ENCODE data around the gene TPSB2. TPM values are rescaled to one million over a fixed set of nuclear protein-coding genes. Genes with fewer than 3 reads are reported as not detected.
"Not testable (repeated sequence)": the region's sequence is repeated elsewhere in the genome, so short reads cannot be mapped to it uniquely, and the experiment has no call there.

The TPSB2 gene
- total and polyA plus RNA-seq, 9 of the 15 experiments (the other 6 are each of a cell fraction or from before 2014, with no cell fraction given): 0.18 TPM; not detected in 8

DNA sequence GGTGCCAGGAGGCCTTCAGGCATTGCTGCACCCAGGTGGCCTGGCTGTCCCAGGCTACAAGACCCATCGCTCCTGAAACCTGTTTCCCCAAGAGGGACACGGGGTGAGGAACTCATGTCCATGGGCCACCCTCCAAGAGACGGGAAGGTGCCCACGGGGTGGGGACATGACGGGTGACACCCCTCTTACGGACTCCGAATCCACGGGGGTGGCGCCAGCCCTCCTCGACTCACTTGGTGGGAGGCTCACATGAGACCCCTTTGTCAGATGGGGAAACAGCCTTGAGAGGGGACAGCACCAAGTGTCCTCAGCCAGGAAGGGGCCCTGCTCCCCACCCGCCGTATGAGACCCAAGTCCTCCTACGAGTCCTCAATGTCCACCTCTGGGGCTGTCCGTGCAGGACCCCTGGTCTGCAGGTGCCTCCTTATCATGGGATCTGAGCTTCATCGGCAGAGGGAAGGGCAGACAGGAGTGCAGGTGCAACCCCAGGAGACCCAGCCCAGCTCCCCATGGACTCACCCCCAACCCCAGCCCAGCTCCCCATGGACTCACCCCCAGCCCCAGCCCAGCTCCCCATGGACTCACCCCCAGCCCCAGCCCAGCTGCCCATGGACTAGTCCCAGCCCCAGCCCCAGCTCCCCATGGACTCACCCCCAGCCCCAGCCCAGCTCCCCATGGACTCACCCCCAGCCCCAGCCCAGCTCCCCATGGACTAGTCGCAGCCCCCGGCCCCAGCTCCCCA lies 658 bp upstream of the TPSB2 start:
- H3K9me1 ChIP-seq (ENCODE audit: control insufficient read depth, insufficient read depth, low read length); FAIRE-seq; H4K20me1 ChIP-seq (replicated peaks; ENCODE audit: control insufficient read depth, insufficient read depth, low read length); H3K36me3 ChIP-seq (ENCODE audit: control insufficient read depth, insufficient read depth, low read length); CTCF ChIA-PET (ENCODE audit: low intra/inter-chr PET ratio); H3K27ac ChIP-seq (ENCODE audit: extremely low read depth, low read depth, low read length); ATAC-seq; DNase-seq (ENCODE audit: extremely low read depth in 1 of 4, low spot score in 3 of 4); BruUV-seq (replicated peaks); H3K9ac ChIP-seq (ENCODE audit: insufficient read depth in 1 of 2, low read depth in 2 of 2, low read length in 2 of 2); H2AFZ ChIP-seq (ENCODE audit: low read depth, low read length); H3K4me1 ChIP-seq (replicated peaks in 1 of 2; ENCODE audit: control insufficient read depth in 2 of 2, insufficient read depth in 2 of 2, low read length in 2 of 2); H3K79me2 ChIP-seq (ENCODE audit: control insufficient read depth, insufficient read depth, low read length); H3K4me2 ChIP-seq (ENCODE audit: insufficient read depth, low read length); H3K27me3 ChIP-seq (ENCODE audit: control insufficient read depth in 2 of 2, insufficient read depth in 2 of 2, low read length in 2 of 2); H3K9me3 ChIP-seq (replicated peaks; ENCODE audit: control insufficient read depth, insufficient read depth, low read depth, low read length); intact Hi-C loops (cut with micrococcal nuclease); H3K4me3 ChIP-seq; in situ Hi-C loops (cut with MboI); POLR2A ChIA-PET: not testable (repeated sequence)
- WGBS (ENCODE audit: insufficient coverage, low coverage, missing lambda C conversion rate): 2% methylated on average over 11 of the region's 17 CpGs

DNA sequence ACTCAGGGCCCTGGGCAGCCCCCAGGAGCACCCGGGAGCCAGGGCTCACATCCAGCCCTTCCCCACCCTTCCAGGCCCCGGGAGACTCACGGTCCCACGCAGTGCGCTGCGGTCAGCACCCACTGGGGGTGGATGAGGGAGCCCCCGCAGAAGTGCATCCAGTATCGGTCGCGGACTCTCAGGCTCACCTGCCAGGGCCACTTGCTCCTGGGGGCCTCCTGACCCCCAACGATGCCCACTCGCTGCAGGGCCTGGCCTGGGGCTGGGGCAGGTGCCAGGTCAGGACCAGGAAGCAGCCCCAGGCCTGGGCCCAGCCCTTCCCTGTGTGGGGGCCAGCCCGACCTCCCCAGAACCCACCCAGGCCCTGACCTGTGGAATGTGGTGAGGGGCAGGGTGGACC lies 508 bp downstream of the TPSB2 start:
- H3K9me3 ChIP-seq (replicated peaks; ENCODE audit: control insufficient read depth, insufficient read depth, low read depth, low read length); H3K4me2 ChIP-seq (ENCODE audit: insufficient read depth, low read length); H3K9ac ChIP-seq (ENCODE audit: insufficient read depth in 1 of 2, low read depth in 2 of 2, low read length in 2 of 2); DNase-seq (ENCODE audit: extremely low read depth in 1 of 4, low spot score in 3 of 4); BruUV-seq (replicated peaks); CTCF ChIA-PET (ENCODE audit: low intra/inter-chr PET ratio); H2AFZ ChIP-seq (ENCODE audit: low read depth, low read length); H3K36me3 ChIP-seq (ENCODE audit: control insufficient read depth, insufficient read depth, low read length); in situ Hi-C loops (cut with MboI); H4K20me1 ChIP-seq (replicated peaks; ENCODE audit: control insufficient read depth, insufficient read depth, low read length); POLR2A ChIA-PET; H3K4me3 ChIP-seq; H3K9me1 ChIP-seq (ENCODE audit: control insufficient read depth, insufficient read depth, low read length); FAIRE-seq; ATAC-seq; H3K79me2 ChIP-seq (ENCODE audit: control insufficient read depth, insufficient read depth, low read length); intact Hi-C loops (cut with micrococcal nuclease); H3K27ac ChIP-seq (ENCODE audit: extremely low read depth, low read depth, low read length): not testable (repeated sequence)
- H3K27me3 ChIP-seq (ENCODE audit: control insufficient read depth in 2 of 2, insufficient read depth in 2 of 2, low read length in 2 of 2): peaks cover 0 to 11% of the 10 kb centered on the region in 2 experiments; a peak in 3 of 5 replicates
- 4% methylated on average over 5 of the region's 13 CpGs for WGBS (ENCODE audit: insufficient coverage, low coverage, missing lambda C conversion rate)
- peaks cover 0 to 13% of the 10 kb centered on the region in 2 experiments; a peak in 1 of 5 replicates for H3K4me1 ChIP-seq (replicated peaks in 1 of 2; ENCODE audit: control insufficient read depth in 2 of 2, insufficient read depth in 2 of 2, low read length in 2 of 2)

DNA sequence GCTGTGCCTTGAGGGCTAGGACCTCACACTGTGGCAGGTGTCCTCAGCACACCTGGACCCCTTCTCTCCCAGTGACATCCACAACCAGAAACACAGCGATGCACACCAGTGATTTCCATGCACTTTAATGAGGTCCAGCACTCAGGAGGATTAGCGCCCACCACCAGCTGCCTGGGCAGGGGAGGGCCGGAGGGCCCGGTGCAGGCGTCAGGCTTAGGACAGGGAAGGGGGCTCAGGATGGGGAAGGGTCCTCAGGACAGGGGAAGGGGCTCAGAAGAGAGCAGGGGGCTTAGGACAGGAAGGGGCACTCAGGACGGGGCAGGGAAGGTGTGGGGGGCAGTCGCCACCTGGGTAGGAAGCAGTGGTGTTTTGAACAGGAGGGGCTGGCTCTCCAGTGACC lies 1.8 kb downstream of the TPSB2 start:
- ATAC-seq; H4K20me1 ChIP-seq (replicated peaks; ENCODE audit: control insufficient read depth, insufficient read depth, low read length); DNase-seq (ENCODE audit: extremely low read depth in 1 of 4, low spot score in 3 of 4); in situ Hi-C loops (cut with MboI); H3K9me3 ChIP-seq (replicated peaks; ENCODE audit: control insufficient read depth, insufficient read depth, low read depth, low read length); H2AFZ ChIP-seq (ENCODE audit: low read depth, low read length); H3K4me2 ChIP-seq (ENCODE audit: insufficient read depth, low read length); FAIRE-seq; H3K36me3 ChIP-seq (ENCODE audit: control insufficient read depth, insufficient read depth, low read length); H3K9me1 ChIP-seq (ENCODE audit: control insufficient read depth, insufficient read depth, low read length); intact Hi-C loops (cut with micrococcal nuclease); H3K27ac ChIP-seq (ENCODE audit: extremely low read depth, low read depth, low read length); BruUV-seq (replicated peaks); CTCF ChIA-PET (ENCODE audit: low intra/inter-chr PET ratio); H3K4me3 ChIP-seq; H3K79me2 ChIP-seq (ENCODE audit: control insufficient read depth, insufficient read depth, low read length); POLR2A ChIA-PET; H3K9ac ChIP-seq (ENCODE audit: insufficient read depth in 1 of 2, low read depth in 2 of 2, low read length in 2 of 2): not testable (repeated sequence)
- 20% methylated on average over 4 of the region's 7 CpGs for WGBS (ENCODE audit: insufficient coverage, low coverage, missing lambda C conversion rate)
- Histone ChIP-seq H3K27me3 (ENCODE audit: control insufficient read depth in 2 of 2, insufficient read depth in 2 of 2, low read length in 2 of 2) (peaks cover 2 to 23% of the 10 kb centered on the region in 2 experiments; a peak in 4 of 5 replicates), H3K4me1 (replicated peaks in 1 of 2; ENCODE audit: control insufficient read depth in 2 of 2, insufficient read depth in 2 of 2, low read length in 2 of 2) (peaks cover 0 to 21% of the 10 kb centered on the region in 2 experiments; a peak in 2 of 5 replicates)

DNA sequence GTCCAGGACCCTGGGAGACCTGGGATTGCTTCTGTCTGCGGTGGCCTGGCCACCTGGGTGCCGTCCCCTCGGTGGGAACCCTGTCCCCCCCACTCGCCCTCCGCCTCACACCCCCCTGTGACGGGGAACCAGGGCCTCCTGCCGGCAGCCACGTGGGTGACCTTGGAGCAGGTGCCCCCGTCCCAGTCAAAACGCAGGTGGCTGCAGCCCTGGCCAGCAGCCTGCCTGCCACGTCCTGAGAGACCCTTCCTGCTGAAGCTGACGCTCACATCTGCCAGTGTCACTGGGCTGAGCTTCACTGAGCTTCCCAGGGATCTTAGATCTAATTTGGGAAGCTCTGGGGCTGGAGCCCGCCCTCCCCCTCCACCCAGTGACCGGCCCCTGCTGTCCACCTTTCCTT lies 3.3 kb downstream of the TPSB2 start:
- FAIRE-seq; H3K36me3 ChIP-seq (ENCODE audit: control insufficient read depth, insufficient read depth, low read length); H3K9ac ChIP-seq (ENCODE audit: insufficient read depth in 1 of 2, low read depth in 2 of 2, low read length in 2 of 2); H3K9me1 ChIP-seq (ENCODE audit: control insufficient read depth, insufficient read depth, low read length); ATAC-seq; CTCF ChIA-PET (ENCODE audit: low intra/inter-chr PET ratio); H3K9me3 ChIP-seq (replicated peaks; ENCODE audit: control insufficient read depth, insufficient read depth, low read depth, low read length); H3K4me2 ChIP-seq (ENCODE audit: insufficient read depth, low read length); H2AFZ ChIP-seq (ENCODE audit: low read depth, low read length); H3K4me3 ChIP-seq; intact Hi-C loops (cut with micrococcal nuclease); POLR2A ChIA-PET; BruUV-seq (replicated peaks); in situ Hi-C loops (cut with MboI); DNase-seq (ENCODE audit: extremely low read depth in 1 of 4, low spot score in 3 of 4); H3K79me2 ChIP-seq (ENCODE audit: control insufficient read depth, insufficient read depth, low read length); H3K27ac ChIP-seq (ENCODE audit: extremely low read depth, low read depth, low read length): not testable (repeated sequence)
- 6% methylated on average over 8 of the region's 14 CpGs for WGBS (ENCODE audit: insufficient coverage, low coverage, missing lambda C conversion rate)
- peaks cover 13% of the 10 kb centered on the region; the same call in 1 of the 2 replicates for H4K20me1 ChIP-seq (replicated peaks; ENCODE audit: control insufficient read depth, insufficient read depth, low read length)
- H3K27me3 ChIP-seq (ENCODE audit: control insufficient read depth in 2 of 2, insufficient read depth in 2 of 2, low read length in 2 of 2): peaks cover 16 to 38% of the 10 kb centered on the region in 2 experiments
- peaks cover 0 to 26% of the 10 kb centered on the region in 2 experiments; a peak in 2 of 5 replicates for H3K4me1 ChIP-seq (replicated peaks in 1 of 2; ENCODE audit: control insufficient read depth in 2 of 2, insufficient read depth in 2 of 2, low read length in 2 of 2)

Measured in K562 (cell line).